Activated CD8-positive, alpha-beta memory T cell treated with anti-CD3 and anti-CD28 coated beads, Interleukin-2, amount 50 U/mL, for 1 hour (primary cell): Measurements from ENCODE around the gene MGAT5B.
A peak's percentile ranks its signal among the peaks of the same experiment; 100 is the strongest.
"Not testable (repeated sequence)": the region's sequence is repeated elsewhere in the genome, so short reads cannot be mapped to it uniquely, and the experiment has no call there.

Experiments
- DNase-seq: peaks from one replicate; pipeline ENCODE4 v3.0.0-alpha.2; 2020; ENCODE audit errors: extremely low read depth

Gene MGAT5B

DNA sequence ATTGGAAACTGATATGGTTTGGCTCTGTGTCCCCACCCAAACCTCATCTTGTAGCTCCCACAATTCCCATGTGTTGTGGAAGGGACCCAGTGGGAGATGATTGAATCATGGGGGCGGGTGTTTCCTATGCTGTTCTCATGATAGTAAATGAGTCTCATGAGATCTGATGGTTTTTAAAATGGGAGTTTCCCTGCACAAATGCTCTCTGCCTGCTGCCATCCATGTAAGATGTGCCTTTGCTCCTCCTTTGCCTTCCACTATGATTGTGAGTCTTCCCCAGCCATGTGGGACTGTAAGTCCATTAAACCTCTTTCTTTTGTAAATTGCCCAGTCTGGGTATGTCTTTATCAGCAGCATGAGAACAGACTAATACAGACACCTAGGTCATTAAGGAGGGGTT, 109.8 kb downstream of the MGAT5B start:
- DNase-seq: not testable (repeated sequence)

DNA sequence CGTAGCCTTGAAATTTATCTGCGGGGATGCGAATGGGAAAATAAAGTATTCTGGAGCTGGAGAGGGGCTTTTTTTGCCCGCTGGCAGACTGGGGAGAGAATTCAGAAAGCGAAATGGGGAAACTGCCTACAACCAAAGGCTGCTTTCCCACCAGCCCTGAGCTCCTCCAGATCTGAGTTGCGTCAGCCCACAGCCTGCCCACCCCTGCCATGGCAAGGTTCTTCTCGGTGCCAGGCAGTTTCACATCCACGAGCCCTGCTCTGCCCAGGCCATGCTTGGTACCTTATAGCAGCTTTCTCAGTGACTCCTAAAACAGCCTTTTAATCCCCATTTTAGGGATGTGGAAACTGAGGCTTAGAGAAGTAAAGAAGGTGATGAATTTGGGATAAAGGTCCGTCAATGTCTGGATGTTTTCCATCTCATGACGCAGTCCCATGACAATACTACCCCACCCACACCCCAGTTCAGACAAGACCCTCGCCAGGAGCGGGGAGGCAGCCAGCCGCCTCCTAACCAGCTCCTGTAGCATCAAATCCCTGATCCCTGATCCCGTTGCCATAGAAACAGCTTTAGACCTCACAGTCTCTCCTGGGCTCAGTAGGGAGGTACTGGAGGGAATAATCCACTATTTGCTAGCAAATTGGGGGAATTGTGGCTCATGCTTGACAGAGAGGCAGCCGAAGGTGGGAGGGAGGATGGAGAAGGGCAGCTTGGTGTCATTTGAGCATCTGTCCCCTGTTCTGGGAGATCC, 113.5 kb downstream of the MGAT5B start:
- DNase-seq: no peak

DNA sequence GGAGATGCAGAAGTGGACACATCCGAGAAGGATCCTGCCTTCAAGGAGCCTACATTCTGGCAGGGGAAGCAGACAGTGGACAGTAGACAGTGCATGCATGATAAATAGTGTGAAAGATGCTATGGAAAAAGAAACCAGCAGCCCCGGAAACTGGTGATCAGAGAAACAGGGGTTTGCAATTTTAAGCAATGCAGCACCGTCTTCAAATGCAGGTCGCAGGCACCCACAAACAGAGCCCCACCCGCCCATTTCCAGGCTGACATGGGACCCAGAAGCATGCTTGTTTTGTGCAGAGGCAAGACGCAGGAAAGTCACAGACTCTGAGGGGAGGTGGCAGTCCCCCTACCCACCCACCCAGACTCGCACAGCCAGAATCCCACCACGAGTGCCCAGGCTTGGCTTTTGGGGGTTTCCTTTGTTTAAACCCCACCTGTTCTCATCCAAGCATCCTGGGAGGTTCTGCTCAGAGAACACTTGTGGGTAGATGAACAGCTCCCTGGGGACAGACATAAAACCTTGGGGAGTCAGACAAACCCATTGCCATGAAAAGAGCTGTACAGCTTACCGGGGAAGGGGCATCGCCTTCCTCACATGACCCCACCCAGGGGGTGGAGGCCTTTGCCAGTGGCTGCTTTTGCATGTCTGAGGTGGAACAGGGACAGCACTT, 114.3 kb downstream of the MGAT5B start:
- no peak for DNase-seq

DNA sequence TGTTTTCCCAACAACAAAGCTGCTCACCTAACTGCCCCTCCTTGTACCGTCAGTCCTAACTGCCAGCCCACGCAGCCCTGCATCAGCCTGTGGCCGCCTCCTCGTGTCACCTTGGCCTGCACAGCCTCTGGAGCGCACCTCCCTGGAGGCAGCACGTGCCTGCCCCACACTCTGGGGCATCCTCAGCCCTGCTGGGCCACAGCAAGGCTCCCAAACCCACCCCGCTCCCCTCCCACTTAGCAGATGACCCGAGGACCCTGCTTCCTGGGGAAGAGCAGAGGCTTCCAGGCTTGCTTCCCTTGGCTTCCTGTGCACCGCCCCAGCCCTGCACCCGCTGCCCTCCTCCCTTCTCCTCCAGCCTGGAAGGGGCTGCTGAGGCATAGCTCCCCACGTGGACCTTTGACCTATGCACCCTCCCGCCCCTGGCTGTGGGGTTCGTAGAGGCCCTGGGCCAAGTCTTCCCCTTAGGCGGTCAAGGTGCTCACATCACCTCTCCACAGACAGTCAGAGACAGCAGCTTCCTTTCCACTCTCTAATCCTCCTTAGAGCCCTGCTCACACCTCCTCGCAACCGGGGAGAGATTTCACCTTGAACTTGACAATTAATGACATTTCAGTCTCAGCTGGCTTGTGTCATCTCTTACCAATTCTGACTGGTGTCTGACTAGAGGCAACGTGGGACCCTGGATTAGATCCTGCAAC, 115.0 kb downstream of the MGAT5B start:
- no peak for DNase-seq

DNA sequence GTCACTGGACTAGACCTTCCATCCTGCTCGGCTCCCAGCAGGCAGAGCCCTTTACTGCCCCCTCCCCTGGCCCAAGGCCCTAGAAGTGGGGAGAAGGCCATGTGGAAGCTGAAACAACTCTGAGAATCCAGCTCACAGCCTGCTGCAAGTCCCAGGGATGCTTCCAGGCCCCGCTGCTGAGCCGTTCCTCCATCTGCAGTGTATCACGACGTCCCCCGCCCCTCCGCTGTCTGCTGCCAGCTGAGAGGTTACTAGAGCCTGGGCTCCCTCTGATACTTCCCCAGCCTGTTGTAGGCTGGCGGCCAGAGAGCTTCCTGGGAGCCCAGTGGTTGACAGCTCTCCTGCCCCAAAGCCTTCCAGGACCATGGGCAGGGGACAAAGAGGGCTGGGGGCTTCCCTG, 118.2 kb downstream of the MGAT5B start:
- no peak for DNase-seq

DNA sequence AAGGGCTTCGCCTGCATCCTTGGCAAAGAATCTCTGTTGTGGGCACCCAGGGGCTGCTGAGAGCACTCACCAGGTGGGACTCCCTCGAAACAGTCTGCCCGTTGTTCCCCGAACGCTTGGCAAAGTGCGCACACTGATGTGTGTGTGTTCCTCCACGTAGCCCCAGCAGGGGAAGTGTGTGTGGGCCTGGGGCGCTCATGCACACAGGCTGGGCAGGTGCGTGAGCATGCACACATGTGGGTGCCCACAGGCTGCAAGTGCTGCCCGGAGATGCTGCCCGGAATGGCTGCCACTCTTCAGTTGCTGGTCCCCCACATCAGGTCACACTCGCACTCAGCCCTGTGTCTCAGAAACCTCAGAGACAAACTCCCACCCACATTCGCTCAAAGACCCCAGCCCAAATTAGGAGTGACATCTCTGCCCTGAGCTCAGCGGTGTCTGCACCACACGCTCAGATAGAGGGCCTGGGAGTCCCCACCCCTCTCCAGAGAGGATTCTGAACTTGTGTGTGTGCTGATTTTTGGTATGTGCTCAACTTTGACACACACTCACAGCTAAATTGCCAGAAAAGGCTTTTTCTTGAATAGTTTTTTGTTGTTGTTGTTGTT, 119.4 kb downstream of the MGAT5B start:
- DNase-seq: no peak

DNA sequence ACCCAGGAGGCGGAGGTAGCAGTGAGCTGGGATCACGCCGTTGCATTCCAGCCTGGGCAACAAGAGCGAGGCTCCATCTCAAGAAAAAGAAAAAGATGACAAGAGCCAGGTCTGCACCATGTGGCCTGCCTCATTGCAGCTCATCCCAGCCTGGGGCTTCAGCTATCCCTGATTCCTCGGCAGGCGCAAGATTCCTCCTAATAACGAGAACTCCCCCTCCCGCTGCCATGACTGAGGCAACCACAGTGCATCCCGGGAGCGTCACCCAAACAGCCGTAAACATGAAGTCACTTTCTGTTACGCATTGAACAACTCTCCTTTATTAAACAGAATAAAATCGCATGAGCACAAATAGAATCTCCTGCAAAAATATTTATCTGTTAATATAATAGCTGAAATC, 120.6 kb downstream of the MGAT5B start:
- no peak for DNase-seq

DNA sequence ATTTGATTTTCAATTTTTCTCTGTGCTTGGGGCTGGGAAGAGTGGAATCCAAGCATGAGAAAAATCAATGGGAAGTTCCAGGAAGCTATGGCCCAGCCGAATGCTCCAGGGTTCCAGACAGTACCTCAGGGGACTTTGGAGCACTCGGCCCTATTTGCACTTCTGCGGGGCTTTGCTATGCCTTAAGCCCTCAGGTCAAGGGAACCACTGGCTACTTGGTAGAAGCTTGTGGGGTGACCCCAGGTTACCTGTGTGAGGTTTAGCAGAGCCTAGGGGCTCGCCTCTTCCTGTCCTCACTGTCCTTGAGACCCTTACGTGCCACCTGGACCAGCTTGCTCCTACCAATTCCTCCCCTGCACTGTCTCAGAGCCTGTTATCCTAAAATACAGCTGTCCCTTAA, 121.3 kb downstream of the MGAT5B start:
- DNase-seq: no peak

DNA sequence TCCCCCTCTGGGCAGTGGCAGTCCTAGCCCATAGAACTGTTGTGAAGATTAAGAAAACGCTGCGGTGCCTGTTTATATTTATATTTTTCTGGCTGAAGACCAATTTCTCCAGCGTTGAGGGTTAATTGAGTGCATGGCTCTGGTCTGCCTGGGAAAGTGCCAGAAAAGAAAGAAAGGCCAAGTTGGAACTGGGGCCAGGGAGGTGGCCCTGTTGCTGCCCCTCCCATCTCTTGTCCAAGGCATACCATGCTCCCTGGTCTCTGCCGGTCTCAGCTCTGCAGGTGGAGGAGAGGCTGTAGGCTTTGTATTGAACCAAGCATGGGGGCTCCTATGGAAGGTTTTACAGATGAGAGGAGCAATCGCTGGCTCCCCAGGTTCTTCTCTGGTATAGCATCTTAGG, 124.7 kb downstream of the MGAT5B start:
- no peak for DNase-seq

DNA sequence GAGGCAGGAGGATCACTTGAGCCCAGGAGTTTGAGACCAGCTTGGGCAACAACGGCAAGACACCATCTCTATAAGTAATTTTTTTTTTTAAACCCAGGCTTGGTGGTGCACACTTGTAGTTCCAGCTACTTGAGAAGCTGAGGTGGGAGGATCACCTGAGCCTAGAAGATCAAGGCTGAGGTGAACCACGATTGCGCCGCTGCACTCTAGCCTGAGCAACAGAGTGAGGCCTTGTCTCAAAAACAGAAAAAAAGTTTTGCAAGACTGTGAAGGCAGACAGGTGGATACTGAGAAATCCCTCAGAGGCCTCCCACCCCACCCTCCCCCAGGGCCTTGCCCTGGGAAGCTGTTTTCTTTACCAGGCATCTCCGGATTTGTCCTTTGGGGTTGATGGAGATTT, 125.4 kb downstream of the MGAT5B start:
- DNase-seq: no peak

DNA sequence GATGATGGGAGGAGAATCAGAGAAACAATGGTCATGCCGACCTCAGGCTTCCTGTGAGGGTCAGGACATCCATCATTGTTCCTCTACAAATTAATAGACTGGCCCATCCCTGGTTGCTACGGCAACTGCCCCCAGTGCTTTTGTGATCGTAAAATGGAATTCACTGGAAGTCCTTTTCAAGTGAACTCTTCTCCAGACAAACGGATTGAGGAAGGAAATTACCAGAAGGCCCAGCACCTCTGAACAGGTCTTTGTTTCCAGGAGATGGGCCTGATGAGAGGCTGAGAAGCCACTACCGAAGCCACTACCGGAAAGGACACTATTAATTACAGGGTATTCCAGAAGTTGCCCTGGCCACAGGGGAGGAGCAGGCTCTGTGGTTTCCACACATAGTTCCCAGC, 126.0 kb downstream of the MGAT5B start:
- DNase-seq: no peak

DNA sequence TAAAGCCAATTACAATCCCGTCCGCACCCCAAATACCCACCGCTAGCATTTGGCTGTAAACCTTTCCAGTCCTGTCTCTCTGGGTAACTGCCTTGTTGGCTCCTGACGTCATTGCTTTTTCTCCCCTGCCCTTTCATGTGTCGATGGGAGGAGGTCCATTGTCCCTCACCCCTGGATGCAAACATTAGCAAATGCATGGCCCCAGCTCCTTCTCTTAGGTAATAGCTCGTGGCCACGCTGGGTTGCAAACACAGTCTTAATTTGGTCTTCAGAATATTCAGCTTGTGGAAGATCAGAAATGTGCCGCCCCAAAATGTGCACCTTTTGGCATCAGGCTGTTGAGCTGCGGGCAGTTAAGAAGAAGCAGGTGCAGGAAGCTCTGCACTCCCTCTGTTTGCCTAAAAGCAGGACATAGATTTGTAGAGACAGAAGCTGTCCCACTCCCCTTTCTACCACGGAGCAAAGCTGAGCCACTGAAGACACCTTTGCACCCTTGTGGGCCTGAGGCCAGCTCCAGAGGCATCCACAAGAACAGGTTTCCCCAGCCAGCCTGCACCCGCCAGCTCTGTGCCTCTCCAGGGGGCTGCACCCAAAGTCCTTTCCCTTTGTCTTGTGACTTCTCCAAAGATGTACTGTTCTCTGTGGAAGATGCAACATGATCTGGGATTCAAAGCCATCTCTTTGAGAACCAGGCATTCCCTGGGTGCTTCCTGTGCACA, 127.3 kb downstream of the MGAT5B start:
- no peak for DNase-seq

DNA sequence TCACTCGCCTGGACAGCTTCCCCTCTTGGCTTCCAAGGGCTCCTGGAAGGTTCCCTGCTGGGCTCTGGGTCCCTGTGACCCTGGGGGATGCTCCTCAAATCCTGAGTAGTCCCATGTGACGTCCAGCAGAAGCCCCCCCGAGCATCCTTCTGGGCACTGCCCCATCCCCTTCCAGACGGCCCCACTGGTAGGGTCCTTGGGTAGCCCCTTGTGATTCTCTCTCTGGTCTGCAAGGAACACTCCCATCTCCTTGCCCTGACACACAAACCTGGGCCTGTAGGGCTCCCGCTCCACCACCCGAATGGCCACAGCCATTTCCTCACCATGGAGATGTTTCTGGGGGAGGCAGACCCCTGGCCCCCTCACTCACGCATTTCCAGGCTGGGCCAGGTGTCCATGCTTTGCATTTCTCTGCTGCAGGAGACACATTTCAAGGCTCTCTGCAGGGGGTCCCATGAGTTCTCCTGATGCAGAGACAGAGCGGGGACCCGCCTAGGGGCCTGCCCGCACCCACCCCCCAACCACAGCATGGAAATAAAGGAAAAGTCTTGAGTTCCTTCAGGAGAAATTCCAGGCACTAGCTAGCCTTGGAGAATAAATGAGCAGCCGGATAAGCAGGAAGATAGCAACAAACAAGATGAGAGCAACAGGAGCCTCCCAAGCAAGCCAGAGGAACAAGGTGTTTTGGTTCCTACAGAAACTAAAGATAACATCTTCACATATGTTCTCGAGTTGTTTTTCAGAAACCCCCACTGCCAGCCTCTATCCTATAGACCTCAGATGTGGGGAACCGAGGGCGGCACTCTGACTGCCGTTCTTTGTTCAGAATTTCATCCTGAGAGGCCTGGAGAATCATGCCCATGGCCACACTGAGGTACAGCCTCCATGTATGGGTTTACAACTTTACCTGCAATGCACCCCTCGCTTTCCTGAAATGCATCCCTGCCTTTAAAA, 128.8 kb downstream of the MGAT5B start:
- DNase-seq: no peak

DNA sequence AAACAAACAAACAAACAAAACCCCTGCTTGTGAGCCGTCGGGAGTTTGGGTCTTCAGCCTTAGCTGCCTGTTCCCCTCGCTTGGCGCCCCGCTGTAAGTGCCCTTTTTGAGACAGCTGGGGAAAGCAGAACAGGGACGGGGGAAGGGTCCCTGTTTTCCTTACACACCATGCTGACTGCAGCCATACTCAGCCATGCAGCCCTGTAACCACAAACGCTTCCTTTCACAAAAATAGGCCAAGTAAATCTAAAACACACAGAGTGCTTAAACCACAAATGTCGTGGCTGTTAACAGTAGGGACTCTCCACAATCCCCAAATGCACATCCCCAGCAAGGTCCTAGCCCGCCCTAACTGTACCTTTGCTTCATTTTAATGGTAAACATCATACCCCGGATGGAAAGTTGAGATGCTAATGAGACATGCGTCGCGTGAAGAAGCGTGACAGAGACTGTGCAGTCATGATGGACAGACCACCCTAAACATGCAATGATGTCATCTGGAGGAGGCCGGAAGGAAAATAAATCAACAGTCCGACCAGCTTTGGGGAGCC, 129.9 kb downstream of the MGAT5B start:
- DNase-seq: peak; percentile 35

DNA sequence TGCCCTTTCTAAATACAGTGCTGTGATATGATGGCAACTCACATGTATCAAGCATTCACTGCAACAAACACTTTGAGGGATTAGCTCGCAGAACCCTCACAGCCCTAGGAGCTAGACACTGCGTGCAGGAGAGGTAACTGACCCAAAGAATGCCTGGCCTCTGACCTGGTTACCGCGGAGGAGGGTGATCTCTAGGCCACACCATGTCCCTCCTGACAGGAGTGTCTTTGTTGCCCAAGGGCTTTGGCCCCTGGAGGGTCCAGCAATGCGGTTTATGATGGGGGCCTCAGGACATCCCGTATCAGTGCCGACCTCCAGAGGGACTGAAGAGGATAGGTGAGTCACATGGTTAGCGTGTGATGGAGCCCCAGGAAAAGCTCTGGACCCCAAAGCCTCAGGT, 130.6 kb downstream of the MGAT5B start:
- DNase-seq: no peak
